GM12891 (cell line): ENCODE measurements around the gene TPO.

Source experiments
- PAX5 ChIP-seq: IDR thresholded peaks from 2 replicates; pipeline ENCODE4 v1.6.1; 2011; ENCODE audit warnings: low read length, moderate library complexity, mild to moderate bottlenecking; ENCODE audit not compliant: insufficient read depth, severe bottlenecking
- POLR2A ChIP-seq: IDR thresholded peaks from 2 replicates; pipeline ENCODE4 v1.6.1; 2011; ENCODE audit warnings: low read depth, low read length, control low read depth
- TAF1 ChIP-seq: IDR thresholded peaks from 2 replicates; pipeline ENCODE4 v1.6.1; 2011; ENCODE audit warnings: low read depth, low read length, control low read depth

DNA sequence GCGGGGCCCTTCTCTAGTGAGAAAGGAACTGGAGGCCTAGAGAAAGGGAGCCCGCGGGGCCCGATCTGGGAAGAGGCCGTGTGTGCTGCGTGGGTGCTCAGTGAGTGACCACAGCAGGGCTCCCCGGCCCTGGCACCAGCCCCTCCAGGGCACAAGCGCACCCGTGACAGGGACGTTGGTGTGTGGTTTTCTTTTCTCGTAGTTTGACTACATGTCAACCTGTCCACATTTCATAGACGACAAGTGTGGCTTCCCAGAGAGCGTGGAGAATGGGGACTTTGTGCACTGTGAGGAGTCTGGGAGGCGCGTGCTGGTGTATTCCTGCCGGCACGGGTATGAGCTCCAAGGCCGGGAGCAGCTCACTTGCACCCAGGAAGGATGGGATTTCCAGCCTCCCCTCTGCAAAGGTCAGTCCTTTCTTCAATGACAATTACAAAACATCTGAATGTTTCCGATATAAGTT, 83.1 kb downstream of the TPO start:
- TF ChIP-seq TAF1 (no peak), POLR2A (no peak), PAX5 (no peak)
